GM18508 (cell line): ENCODE results near the gene RXRG.

Experiments
- ATAC-seq: cut with Tn5 transposase; IDR thresholded peaks from one replicate; pipeline ENCODE4 v1.9.1; 2021; ENCODE audit warnings: moderate number of reproducible peaks; ENCODE audit not compliant: insufficient read depth, unreplicated experiment

Gene RXRG

DNA sequence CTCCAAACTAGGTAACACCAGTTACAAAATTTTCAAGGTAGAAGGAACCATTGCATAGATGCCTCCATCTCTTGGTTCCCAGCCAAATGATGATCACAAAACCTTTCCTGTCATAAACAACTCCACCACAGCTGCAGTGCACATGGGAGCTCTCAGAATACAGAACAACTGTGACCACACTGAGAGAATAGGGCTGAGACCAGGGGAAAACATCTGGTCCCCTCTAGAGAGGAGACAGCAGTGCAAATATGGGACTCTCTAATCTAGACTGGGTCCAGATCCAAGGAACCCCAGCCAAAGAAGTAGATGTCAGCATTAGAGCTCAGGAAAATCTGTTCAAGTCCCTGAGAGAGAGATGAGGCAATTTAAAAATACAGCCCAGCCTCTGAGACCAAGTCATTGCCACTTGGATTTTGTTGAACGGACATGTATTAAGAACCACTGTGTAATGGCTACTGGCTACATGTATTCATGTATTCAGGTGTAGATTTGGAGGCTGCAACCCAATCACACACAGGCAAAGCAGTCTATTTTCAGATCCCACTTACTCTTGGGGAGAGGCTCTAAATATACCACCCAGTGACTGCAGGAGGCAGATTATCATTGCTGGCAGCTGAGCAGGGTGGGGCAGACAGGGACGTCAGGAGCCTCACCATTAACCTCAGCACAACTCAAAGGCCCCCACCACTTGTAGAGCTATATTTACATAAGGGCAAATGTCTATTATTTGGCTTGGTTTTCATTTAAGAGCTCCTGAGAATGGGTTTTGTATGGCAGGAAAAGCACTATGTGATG is 7.6 kb upstream of the RXRG start:
- no peak for ATAC-seq

DNA sequence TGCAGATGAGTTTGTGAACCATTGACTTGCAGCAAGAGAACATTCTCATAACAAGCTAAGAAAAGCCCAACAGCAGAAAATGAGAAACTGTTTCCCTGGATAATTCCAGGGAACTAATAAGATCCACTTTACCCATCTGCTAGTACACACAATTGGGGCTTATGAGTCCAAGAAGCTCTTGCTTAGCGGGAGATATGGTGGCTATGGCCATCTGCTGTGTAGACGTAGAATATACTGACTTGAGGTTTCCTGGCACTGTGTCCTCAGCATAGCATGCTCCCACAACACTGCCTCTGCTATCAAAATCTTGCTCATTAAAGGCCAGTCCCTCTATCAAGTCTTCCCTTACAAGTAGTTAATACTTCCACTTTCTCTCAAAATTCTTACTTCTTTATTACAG is 6.8 kb upstream of the RXRG start:
- no peak for ATAC-seq

DNA sequence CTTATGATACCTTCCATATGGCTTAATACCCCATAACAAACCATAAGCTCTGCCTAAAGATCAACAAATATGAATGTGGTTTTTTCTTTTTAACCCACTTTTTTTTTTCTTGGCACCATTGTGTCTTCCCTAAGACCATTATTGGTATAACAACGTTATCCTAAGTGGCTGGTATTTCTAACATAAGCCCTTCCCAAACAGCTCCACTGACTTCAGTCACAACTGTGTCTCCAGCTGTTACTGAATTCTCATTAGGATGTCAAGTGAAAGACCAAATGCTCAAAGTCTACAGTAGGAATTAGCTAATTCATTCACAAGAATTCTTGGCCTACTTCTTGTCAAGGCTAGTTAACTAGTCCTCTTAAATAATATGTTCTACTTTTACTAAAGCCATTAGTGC is 4.2 kb upstream of the RXRG start:
- no peak for ATAC-seq

DNA sequence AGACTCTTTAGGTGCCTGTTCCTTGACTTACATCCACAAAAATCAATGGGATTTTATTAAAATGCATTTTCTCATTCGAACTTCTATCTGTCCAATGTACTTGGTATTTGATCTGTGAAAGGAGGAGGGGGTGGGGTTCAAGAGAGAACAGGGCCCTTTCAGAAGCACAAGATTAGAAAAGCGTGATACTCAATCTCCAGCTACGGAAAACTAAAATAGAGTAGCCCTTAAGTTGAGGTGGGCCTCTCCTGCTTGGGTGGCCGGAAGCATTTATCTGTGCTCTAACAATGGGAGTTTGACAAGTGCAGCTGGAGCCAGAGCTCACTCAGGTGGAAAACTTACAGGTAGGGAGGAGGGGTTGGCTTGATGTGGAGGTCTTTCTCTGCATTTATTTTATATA is 462 bp upstream of the RXRG start:
- ATAC-seq, result no peak

DNA sequence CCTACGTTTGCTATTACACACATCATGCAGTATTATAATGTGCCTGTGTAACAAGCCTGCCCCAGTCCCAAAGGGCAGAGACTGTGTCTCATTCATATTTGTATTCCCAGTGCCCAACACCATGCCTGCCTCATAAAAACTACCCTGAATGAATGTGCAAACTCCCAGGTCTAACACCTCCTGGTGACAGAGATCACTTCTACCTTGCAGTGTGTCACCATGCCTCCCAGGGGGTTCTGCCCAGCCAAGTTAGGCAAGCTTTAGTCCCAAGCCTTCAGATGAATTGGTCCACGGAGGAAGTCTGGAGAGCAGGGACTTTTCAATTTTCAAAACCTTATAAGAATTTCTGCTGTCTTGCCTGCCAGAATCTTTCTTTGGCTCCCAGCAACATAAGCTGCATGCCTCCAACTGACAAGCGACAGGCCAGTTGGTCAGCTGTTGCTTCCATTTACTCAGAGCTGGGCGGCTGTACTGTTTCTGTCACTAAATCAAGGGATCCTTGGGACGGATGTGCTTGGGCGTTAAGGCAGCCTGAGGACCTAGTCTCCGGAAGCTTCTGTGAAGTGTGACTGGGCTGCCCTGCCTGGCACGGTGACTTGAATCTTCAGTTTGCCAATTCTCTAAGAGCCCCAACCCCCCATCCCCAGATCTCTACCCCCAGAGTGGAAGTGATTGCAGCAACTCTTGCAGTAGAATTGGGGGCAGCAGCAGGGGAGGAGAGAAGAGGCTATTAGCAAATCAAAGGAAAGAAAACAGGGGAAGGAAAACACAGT is 1.2 kb downstream of the RXRG start:
- ATAC-seq, result no peak

DNA sequence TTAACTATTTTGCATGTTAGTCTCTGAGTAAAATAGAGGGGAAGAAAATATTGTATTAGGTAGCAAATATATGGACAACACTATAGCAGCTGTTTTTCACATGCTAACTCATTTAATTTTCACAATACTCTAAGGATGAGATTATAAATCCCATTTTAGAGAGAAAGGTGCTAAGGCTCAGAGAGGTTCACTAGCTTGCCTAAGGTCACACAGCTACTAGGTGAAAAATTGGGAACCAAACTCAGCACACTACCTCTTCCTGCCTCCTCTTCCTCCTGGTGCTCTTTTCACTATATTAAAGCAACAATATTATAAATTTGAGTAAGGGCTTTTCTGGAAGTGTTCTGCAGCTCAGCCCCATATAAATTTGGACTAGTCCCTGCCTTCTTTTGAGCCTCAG is 2.3 kb downstream of the RXRG start:
- no peak for ATAC-seq

DNA sequence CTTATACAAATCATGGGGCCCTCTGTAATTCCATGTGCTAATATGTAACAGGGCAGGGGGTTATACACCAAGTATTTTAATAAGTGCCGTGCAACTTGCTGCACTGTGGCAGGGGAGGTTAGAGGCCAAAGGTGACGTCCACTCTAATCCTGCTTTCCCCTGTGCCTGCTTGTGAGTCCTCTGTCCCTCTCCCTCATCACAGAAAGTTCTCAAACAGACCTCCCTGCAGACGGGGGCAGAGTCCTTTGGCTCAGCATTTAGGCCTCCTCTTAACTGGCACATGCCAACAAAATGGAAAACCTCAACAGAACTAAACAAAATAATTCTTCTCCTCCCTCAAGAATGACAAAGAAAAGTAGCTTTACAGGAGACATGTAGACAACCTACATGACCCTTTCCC is 2.9 kb downstream of the RXRG start:
- ATAC-seq, result no peak

DNA sequence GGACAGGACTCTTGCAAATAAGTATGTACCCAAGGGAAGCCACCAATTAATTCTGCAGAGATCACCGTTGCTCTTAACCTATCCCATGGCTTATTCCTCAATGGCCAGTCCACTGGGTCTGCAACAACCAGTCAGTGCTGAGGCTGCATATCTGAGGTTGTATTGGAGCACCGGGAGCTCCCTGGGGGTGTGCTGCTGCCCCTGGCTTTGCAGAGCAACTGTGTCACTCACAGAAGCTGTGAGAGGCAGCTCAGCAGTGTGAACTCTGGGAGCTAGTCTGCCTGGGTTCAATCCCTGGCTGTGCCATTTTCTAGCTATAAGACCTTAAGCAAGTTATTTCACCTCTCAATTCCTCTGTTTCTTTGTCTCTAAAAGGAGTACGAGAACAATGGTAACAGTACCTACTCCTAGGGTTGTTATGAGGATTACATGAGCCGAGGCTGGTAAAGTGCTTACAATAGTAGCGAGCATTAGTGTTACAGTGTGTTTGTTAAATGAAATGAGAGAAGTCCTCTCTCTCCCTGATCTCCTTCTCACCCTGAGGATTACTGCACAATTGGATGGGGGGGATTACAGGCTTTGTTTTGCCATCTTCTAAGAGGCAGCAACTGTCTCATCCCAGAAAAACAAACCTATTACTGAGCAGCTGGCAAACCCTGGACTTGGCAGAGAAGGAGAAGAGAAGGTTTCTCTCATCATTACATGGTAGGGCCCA is 3.6 kb downstream of the RXRG start:
- ATAC-seq, result no peak

DNA sequence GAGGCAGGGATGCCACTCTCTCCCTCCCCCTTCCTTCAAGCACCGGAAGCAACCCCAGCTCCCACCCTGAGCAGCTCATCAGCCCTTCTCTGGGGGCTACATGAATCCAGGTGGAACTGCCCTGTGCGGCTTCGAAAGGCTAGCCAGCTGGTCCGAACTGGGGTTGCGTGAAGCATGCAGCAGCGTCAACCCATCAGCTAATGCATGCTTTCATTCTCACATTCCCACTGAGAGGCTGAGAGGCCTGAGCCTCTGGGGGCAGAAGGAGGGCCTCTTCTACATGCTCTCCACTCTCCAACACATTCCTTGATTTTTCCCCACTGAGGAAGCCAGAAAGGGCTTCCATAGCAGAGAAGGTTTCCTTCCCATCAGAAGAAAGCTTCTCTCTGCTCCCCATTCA is 5.6 kb downstream of the RXRG start:
- ATAC-seq, result no peak

DNA sequence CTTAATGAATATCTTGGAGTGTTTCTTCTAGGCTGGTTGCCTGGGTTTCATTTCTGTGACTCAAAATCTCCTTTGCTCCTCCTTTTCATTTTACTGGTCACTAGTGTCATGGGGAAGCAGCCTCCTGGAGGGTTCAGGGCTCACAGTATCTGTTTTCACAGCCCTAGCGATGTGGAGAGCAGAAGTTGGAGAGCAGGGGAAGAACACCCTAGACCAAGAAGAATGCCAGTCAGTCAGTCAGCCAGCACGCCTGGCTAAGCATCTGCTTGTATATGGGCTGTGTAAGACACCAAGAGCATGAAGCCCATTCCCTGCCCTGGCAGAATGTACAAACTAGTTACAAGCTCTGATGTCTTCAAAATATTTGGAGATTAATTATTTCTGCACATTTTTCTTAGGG is 7.9 kb downstream of the RXRG start:
- no peak for ATAC-seq

DNA sequence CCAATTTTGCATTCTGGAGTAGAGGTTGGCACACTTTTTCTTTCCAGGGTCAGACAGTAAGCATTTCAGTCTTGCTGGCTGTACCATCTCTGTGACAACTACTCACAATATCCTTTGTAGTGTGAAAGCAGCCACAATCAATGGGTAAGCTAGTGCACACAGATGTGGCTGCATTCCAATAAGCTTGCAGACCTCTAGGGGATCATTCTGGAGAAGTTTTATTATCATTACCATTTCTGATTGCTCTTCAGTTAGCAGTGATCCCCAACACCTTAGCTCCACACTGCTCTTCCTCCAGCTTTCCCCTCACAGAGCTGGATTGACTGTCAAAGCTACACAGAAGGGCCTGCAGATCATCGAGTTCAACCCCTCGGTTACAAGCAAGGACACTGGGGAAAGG is 9.1 kb downstream of the RXRG start:
- ATAC-seq, result no peak

DNA sequence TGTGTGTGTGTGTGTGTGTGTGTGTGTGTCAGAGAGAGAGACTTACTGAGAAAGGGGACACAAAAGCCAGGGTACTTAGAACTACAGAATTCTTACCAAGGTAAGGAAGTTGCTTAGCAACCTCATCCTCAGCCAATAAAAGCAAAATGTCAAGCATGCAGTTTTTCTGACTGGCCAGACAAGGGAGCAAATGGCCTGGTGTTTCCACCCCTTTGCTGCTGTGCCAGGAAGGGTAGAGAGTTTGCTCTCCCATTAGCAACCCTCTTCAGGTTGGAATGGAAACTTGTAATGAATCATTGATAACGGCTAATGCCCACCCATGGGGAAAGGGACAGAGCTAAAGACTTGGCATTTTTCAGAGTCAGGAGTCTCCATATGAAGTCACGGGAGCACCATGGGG is 10.6 kb downstream of the RXRG start:
- ATAC-seq, result no peak

DNA sequence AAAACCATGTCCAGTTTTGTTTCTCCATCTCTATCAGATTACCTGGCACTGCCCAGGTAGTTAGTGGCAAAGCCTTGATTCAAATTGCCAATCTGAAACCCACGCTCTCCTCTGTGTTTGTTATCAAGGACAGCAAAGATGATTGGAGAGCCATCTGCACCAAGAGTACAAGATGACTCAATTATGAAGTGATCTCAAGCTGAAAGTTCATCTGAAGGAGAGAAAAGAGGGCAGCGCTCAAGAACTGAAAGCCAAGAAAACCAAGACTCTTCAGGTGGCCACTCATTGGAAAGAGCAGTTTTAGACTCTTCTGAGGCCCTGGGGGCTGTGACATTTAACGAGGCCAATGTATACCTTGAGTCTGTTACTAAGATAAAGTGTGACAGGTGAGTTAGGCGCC is 13.8 kb downstream of the RXRG start:
- ATAC-seq, result peak; percentile 91

DNA sequence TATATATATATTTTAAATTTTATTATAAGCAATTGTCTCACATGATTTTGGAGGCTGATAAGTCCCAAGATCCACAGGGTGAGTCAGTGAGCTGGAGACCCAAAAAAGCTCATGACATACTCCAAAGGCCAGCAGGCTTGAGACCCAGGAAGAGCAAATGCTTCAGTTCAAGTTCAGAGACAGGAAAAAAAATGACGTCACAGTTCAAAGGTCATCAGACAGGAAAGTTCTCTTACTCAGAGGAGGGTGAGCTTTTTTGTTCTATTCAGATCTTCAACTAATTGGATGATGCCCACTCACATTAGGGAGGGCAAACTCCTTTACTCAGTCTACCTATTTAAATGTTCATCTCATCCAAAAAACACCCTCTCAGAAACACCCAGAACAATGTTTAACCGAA is 18.2 kb downstream of the RXRG start:
- no peak for ATAC-seq

DNA sequence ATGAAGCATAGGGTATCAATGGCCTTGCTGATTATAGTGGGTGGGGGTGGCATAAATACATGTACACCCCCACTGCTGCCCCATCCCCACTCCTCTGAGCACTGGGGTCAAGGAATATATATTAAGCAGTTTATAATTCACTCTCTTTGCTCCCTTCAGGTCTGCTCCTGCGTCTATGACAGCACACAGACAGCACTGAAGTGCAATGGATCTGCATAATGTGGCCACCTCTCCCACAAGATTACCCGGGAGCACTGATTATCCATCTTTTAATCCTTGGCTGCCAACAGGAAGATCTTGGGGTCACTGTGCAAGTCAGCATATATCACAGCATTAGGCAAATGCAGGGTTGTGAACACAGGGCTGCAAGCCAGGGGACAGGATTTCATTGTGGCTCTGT is 19.3 kb downstream of the RXRG start:
- ATAC-seq, result no peak

DNA sequence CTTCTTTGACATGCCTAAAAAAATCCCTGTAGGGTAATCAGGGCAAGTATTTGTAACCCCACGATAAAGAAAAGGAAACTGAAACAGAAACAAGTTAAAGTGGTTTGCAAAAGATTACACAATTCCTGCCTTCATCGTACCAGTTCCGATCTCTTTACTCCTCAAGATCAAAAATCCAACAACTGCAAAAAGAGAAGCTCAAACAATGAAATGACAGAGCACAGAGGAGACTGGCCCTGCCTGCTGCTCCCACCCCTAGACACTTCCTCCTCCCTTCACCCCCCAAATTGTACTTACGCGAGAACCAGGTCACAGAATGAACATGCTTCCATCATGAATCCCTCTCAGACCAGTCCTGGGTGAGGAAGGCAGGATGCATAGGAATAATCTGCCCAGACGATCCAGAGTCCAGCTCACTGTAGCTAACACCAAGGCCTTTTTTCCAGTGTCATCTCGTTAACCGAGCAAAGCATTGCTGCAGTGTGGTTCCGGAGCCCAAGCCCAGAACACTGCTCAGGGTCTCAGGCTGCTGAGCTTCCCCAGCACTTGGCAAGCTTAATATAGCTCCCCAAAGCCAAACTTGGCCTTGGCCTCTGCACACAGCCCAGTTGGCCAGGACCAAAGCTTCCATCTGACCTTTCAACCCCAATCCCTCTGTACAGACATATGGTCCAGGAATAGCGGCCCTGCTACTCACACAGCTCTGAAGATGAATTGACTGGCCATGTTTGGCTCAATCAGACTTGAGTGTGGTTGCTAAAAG is 20.3 kb downstream of the RXRG start:
- peak; percentile 64 for ATAC-seq

DNA sequence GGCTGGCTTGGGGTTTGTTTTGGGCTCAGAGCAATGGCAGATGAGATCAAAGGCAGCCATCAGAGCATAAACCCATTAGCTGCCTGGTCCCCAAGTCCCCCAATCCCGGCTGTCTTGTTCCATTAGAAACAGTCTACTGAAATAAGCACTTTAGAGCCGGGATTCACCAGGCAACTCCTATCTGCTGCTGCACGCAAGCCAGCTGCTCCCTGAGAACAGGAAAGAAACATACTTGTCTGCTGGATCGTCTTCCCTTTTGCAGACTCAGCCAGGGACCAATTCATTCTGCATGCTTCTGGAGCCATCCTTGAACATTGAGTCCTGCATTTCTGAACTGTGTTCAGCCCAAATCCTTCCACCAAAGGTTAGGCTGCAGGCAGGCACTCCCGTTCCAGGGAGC is 21.8 kb downstream of the RXRG start:
- no peak for ATAC-seq

DNA sequence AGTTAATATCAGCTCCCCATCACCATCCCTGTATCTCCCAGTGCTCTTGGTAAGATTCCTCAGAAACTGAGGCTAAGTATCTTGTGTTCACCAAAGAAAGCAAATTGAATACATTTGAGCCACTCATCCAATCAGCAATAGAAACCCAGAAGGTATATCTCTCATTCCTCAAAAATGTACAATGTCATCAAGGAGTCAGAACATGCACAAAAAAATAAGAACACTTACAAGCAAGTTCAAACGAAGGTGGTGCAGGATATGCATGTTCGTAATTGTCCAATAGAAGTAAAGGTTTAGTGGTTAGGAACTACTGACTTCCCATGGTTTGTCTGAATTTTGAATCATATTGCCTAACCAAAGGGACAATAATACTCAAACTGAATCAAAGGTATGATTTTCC is 24.3 kb downstream of the RXRG start:
- no peak for ATAC-seq

DNA sequence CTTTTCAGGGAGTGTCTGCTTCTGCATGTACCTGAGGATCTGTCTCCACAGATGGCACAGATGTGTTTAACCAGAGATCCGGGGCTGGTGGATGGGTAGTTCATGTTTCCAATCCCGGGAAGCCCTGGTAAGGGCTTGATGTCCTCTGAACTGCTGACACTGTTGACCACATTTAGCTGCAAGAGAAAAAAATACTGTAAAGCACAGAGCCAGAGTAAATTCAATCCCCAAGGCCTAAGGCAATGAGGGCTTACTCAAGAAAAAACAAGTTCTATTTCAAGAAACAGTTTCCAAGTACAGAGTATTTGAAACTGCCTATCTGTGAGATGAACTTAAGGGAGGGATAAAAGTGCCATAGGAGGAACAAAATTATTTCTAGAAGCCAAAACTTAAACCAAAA is 25.1 kb downstream of the RXRG start:
- no peak for ATAC-seq

DNA sequence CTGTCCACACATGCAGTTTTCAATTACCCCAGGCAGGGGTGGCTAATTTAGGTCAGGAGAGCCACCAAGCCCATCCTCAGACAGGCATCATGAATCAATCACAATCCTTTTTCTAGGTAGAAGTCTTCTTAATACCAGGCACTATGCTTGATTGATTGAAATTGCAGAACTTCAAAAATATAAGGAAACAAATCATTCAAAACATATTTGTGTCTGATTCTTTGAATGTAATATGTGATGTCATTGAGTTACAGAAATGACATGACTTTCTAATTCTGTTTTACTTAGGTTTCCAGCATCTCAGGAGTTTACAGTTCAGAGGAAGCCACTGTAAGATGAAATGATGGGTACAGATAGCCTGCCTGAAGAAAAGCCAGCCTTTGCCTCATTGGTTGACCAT is 26.7 kb downstream of the RXRG start:
- ATAC-seq, result no peak

DNA sequence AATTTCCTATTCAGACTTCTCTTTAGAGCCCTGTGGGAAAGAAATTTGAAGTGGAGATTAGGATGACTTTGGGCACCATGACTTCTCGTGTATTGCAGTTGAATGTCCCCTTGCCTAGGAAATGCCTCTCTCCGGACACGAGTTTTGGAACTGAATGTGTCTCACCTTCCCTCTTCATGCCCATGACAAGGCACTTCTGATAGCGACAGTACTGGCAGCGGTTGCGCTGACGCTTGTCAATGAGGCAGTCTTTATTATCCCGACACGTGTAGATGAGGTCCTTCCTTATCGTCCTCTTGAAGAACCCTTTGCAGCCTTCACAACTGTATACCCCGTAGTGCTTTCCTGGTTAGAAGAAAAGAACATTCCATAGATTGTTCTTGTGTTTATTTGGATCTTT is 28.1 kb downstream of the RXRG start:
- ATAC-seq, result no peak
